NCI-H1436 (cell line): Measurements from ENCODE around the gene ANO2.
"Not testable (repeated sequence)": the region's sequence is repeated elsewhere in the genome, so short reads cannot be mapped to it uniquely, and the experiment has no call there.

Source experiments
- DNase-seq: peaks from one replicate; lab custom pipeline; 2025; lab: John Stamatoyannopoulos, UW

ANO2 gene

DNA sequence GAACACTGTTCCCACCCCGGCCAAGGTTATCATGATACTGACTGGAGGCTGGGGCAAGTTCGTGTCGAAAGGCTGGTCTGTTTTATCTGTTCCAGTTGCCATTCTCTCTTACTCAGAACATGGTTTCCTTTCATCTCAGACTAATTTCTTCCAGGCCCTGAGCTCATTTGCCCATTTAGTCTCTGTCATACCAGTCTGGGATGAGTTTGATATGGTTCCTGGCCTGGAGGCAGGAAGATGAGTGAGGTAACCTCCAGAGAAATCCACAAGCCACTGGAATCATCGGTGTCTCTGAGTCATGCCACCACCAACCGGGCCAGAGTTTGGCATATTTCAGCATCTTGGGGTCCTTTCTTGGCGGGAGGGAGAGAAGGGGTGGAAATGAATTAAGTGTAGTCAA lies 398.4 kb downstream of the ANO2 start:
- no peak for DNase-seq

DNA sequence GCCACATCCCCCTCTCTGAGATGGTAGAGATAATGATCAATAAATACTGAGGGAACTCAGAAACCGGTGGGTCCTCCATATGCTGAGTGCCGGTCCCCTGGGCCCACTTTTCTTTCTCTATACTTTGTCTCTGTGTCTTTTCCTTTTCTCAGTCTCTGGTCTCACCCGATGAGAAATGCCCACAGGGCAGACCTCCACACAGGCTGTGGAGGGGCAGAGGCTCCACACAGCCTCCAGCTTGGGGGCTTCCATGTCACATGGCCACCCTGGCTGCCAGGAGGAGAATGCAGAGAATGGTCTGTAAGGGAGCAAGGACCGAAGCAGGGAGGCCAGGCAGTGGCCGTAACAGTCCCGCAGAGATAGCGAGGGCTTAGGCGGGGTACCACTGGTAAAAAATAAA lies 407.3 kb downstream of the ANO2 start:
- no peak for DNase-seq

GRCh38 chr12:5537026-5537615 lies 407.9 kb downstream of the ANO2 start:
- DNase-seq, result not testable (repeated sequence)

GRCh38 chr12:5535541-5535940 lies 409.5 kb downstream of the ANO2 start:
- DNase-seq, result no peak

- no peak for DNase-seq
These were observed 410.4 kb downstream of the ANO2 start for GRCh38 chr12:5534426-5535199.

DNA sequence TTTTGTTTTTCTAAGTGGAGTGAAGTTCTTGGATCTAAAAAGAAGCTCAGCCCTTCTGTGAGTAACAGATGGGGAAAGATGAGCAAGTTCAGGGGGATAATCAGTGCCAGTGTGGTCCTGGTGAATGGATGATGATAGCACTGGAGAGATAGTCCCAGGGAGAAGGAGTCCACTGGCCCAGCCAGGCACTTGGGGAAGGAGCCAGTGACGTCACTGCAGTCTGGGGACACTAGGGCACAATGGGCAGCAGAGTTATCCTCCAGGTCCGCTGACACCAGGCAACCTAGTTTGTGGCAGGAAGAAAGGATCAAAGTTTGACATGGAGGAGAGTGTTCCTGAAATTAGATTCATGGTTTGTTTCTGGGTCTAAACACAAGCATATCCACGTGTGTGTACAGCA lies 411.7 kb downstream of the ANO2 start:
- DNase-seq, result no peak

DNA sequence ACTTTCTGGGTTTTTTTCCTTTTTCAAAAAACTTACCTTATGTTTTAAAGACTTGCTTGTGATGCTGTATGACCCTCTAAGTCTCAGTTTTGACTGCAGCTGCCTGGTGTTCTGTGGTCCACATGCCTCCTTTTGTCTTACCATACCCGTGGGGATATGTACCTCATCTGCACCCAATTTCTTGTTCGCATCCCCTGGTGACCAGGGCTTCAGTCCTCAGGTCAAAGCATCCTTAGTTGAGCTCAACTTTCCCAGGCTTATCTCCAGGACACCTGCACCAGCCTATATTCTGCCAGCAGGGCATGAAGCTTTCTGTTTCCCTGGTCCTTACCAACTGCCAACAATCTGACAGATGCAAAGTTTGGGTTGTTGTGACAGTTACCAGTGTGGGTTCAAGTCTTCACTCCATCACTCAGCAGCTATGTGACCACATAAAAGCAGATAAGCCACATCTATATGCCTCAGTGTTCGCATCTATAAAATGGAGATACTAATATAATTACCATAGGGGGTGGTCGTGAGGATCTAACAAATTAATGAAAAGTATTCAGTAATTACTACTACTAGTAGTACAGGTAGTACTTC lies 419.2 kb downstream of the ANO2 start:
- no peak for DNase-seq

GRCh38 chr12:5524769-5525436 lies 420.2 kb downstream of the ANO2 start:
- no peak for DNase-seq

GRCh38 chr12:5524116-5524768 lies 420.8 kb downstream of the ANO2 start:
- DNase-seq, result no peak

- DNase-seq, result no peak
These were observed 421.5 kb downstream of the ANO2 start for GRCh38 chr12:5523396-5524115.

DNA sequence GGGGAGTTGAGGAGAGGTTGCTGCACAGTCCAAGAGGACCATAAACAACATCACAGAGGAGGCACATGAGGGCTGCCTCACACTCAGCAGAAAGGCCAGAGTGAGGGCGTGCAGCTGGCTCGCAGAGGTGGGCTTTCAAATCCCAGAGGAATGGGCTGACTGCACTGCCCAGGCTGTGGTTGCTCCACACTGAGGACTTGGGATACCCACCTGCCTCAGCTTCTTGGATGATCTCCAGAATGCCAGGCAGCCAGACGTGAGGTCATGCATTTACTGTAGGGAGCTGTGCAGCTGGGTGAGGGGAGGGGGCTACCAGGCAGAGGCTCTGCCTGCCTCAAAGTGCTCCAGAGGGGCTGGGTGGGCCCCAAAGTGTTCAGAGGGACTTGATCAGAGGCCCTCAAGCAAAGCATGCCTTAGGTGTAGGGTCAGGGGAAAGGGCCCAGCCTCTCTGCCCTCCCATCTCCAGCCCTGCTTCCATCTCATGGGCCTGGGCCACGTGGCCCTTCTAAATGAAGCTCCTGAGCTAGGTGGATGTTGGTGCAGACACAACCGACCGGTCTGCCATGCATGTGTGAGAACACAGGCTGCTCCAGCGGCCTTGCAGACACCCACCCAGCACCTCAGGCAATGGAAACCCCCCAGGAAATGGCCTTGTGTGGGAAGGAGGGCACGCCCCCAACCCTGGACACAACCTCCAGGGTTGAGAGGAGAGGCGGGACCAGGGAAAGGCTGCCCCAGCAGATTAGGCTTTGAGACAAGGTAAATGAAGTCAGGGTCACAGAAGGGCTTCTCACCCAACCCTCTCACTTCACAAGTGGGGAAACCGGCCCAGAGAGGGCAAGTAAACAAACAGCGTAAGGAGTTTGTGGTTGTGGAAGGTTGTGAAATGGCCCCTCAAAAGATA lies 422.4 kb downstream of the ANO2 start:
- DNase-seq, result no peak

- DNase-seq, result no peak
These were observed 423.4 kb downstream of the ANO2 start for GRCh38 chr12:5521456-5522325.

GRCh38 chr12:5520831-5521230 lies 424.2 kb downstream of the ANO2 start:
- no peak for DNase-seq

DNA sequence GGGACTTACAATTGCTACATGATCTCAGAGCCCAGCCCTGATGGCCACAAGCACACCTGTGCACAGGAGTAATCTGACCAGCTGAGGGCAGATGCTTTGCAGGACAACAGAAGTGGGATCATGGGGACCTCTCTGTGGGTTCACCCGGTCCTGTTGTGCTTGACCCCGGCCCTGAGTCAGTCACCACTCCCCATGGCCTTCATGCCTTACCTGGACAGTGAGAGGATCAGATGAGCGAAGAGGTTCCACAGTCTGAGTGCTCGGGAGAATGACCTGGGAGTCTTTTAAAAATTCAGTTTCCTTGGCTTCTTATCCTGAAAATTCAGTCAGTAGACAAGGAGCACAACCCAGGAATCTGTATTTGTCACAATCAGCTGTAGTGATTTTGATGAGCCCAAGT lies 425.0 kb downstream of the ANO2 start:
- DNase-seq, result no peak

DNA sequence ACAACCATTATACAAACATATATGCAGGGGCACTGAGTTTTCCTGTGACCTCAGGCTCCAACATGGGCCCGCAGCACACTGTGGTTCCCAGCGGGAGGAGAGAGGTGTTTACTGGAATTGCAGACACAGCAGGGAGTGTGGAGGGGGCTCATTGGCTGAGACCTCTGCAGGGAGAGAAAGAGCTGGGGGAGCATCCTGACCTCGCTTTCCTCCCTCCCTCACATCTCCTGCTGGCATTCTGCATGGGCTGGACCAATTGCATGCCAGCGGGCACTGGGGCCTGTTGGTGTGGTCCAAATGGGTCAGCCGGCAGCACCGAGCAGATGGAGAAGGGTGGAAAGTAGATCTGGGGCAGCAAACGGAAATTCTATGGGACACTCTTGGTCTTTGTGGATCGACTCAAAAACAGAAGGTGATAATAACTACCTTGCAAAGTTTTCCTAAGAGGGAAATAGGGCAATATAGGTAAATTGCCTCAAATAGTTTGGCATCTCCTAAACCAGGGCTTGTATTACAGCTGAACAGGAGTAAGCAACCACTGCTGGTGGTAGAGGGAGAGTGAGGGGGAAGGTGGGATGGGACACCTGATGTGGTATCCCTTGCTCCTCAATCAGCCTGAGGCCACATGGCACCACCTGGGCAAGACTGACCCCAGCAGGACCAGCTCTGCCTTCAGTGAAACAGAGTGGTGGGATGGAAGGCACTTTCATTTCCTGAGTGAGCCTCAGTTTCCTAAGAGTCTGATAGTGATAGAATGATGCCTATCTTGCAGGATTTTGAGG lies 426.3 kb downstream of the ANO2 start:
- no peak for DNase-seq

GRCh38 chr12:5516371-5517241 lies 428.5 kb downstream of the ANO2 start:
- no peak for DNase-seq

GRCh38 chr12:5515458-5515857 lies 429.6 kb downstream of the ANO2 start:
- DNase-seq, result no peak

GRCh38 chr12:5514545-5514944 lies 430.5 kb downstream of the ANO2 start:
- DNase-seq, result no peak
